Osteoblast (primary cell): ENCODE measurements around the gene PRKACA. TPM values are rescaled to one million over a fixed set of nuclear protein-coding genes. Genes with fewer than 3 reads are reported as not detected.

Source experiments
- DNase-seq: peaks from one replicate; pipeline ENCODE4 v3.0.0; 2011; ENCODE audit warnings: low spot score, mixed read lengths; ENCODE audit not compliant: insufficient read length; ENCODE audit errors: missing footprints
- H2AFZ ChIP-seq: 2 replicates; pipeline ENCODE4 v1.6.0; 2011; ENCODE audit warnings: mild to moderate bottlenecking, low read length
- H3K27ac ChIP-seq: 2 replicates; pipeline ENCODE4 v1.5.1; 2011; ENCODE audit warnings: mild to moderate bottlenecking, low read depth, low read length, moderate library complexity
- H3K27me3 ChIP-seq: 2 replicates; pipeline ENCODE4 v1.6.0; 2012; ENCODE audit warnings: mild to moderate bottlenecking, control low read depth, inconsistent platforms, low read length, moderate library complexity; ENCODE audit not compliant: insufficient read depth
- H3K36me3 ChIP-seq: 2 replicates; pipeline ENCODE4 v1.5.1; 2011; ENCODE audit warnings: mild to moderate bottlenecking, low read length, control low read depth, moderate library complexity; ENCODE audit not compliant: insufficient read depth
- H3K4me1 ChIP-seq: 2 replicates; pipeline ENCODE4 v1.5.1; 2011; ENCODE audit warnings: mild to moderate bottlenecking, low read length, control low read depth, moderate library complexity; ENCODE audit not compliant: insufficient read depth
- H3K4me2 ChIP-seq: 2 replicates; pipeline ENCODE4 v1.6.0; 2011; ENCODE audit warnings: mild to moderate bottlenecking, low read length; ENCODE audit not compliant: insufficient read depth
- H3K4me3 ChIP-seq: fragments of 200-600 bp; sonication (generic); 3 replicates; pipeline ENCODE4 v1.5.1; 2012; ENCODE audit warnings: mild to moderate bottlenecking, low read length, inconsistent platforms; ENCODE audit not compliant: insufficient read depth
- H3K79me2 ChIP-seq: 2 replicates; pipeline ENCODE4 v1.6.0; 2012; ENCODE audit warnings: mild to moderate bottlenecking, low read length, control low read depth, inconsistent platforms; ENCODE audit not compliant: insufficient read depth
- H3K9me3 ChIP-seq: 2 replicates; pipeline ENCODE4 v1.5.1; 2011; ENCODE audit warnings: low read depth, low read length, control low read depth
- H4K20me1 ChIP-seq: 2 replicates; pipeline ENCODE4 v1.6.0; 2012; ENCODE audit warnings: mild to moderate bottlenecking, low read length, control low read depth; ENCODE audit not compliant: insufficient read depth
- total RNA-seq: library from RNA; depleted of rRNA; stranded (reverse); fragments of >200 nt; gene quantifications from 2 replicates; pipeline ENCODE4 v1.2.3, GENCODE V29; 2012
- TF ChIP-seq, protein P1 (sequence below): IDR thresholded peaks from 2 replicates; pipeline ENCODE4 v1.5.1; 2011; ENCODE audit warnings: mild to moderate bottlenecking, low read depth, low read length, moderate library complexity; ENCODE audit errors: extremely low read depth

PRKACA gene
- total RNA-seq, 1 donor = 45.6 TPM

DNA sequence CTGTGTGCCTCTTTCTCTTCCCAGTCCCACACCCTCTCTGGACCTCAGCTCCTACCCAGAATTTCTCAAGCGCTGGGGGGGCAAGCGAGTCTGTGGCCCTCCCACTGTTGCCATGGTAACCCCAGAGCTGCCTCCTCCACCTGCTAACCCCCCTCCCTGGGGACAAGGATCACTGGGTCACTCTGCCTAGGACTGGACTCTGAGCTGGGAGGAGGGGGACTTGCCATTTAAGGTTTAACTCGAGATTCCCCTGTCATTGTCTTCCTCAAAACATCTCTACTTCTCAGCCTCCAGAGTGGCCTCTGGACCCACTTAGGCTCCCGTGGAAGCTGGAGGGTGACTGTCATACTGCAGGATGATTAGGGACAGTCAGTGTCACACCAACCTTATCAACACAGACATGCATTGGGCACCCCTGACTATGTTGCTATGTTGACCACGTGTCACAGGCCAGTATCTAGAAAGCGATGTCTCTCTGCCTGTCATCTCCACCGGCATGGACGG lies 57.9 kb downstream of the PRKACA start:
- Histone ChIP-seq H4K20me1 (no peaks in the 10 kb centered on the region), H3K9me3 (no peaks in the 10 kb centered on the region), H3K4me2 (no peak overlapping the region), H3K27ac (no peak overlapping the region), H3K79me2 (no peaks in the 10 kb centered on the region), H3K4me3 (no peak overlapping the region), H3K4me1 (no peaks in the 10 kb centered on the region), H3K36me3 (no peaks in the 10 kb centered on the region), H2AFZ (no peak overlapping the region), H3K27me3 (peaks cover 18% of the 10 kb centered on the region)
- DNase-seq = peak; percentile 64
- TF ChIP-seq, protein P1, sequence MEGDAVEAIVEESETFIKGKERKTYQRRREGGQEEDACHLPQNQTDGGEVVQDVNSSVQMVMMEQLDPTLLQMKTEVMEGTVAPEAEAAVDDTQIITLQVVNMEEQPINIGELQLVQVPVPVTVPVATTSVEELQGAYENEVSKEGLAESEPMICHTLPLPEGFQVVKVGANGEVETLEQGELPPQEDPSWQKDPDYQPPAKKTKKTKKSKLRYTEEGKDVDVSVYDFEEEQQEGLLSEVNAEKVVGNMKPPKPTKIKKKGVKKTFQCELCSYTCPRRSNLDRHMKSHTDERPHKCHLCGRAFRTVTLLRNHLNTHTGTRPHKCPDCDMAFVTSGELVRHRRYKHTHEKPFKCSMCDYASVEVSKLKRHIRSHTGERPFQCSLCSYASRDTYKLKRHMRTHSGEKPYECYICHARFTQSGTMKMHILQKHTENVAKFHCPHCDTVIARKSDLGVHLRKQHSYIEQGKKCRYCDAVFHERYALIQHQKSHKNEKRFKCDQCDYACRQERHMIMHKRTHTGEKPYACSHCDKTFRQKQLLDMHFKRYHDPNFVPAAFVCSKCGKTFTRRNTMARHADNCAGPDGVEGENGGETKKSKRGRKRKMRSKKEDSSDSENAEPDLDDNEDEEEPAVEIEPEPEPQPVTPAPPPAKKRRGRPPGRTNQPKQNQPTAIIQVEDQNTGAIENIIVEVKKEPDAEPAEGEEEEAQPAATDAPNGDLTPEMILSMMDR = no peak

- H3K4me3 ChIP-seq = no peak overlapping the region
- peaks cover 18% of the 10 kb centered on the region for H3K27me3 ChIP-seq
- no peaks in the 10 kb centered on the region for H3K4me1 ChIP-seq
- TF ChIP-seq, protein P1 = peak; percentile 63
- H3K9me3 ChIP-seq = no peaks in the 10 kb centered on the region
- H3K4me2 ChIP-seq = no peak overlapping the region
- no peaks in the 10 kb centered on the region for H3K79me2 ChIP-seq
- H3K36me3 ChIP-seq = no peaks in the 10 kb centered on the region
- no peak overlapping the region for H2AFZ ChIP-seq
- H4K20me1 ChIP-seq = no peaks in the 10 kb centered on the region
- DNase-seq = peak; percentile 85
- no peak overlapping the region for H3K27ac ChIP-seq
Measured at GRCh38 chr19:14059093-14059480, 58.5 kb downstream of the PRKACA start.

- Histone ChIP-seq H3K27me3 (peaks cover 18% of the 10 kb centered on the region), H3K4me1 (no peaks in the 10 kb centered on the region), H2AFZ (no peak overlapping the region), H3K4me3 (no peak overlapping the region), H3K36me3 (no peaks in the 10 kb centered on the region), H3K79me2 (no peaks in the 10 kb centered on the region), H3K9me3 (no peaks in the 10 kb centered on the region), H3K27ac (no peak overlapping the region), H4K20me1 (no peaks in the 10 kb centered on the region), H3K4me2 (peak overlapping the region; percentile 51)
- peak; percentile 58 for DNase-seq
- TF ChIP-seq, protein P1 = no peak
Measured at GRCh38 chr19:14058182-14059092, 59.1 kb downstream of the PRKACA start.

DNA sequence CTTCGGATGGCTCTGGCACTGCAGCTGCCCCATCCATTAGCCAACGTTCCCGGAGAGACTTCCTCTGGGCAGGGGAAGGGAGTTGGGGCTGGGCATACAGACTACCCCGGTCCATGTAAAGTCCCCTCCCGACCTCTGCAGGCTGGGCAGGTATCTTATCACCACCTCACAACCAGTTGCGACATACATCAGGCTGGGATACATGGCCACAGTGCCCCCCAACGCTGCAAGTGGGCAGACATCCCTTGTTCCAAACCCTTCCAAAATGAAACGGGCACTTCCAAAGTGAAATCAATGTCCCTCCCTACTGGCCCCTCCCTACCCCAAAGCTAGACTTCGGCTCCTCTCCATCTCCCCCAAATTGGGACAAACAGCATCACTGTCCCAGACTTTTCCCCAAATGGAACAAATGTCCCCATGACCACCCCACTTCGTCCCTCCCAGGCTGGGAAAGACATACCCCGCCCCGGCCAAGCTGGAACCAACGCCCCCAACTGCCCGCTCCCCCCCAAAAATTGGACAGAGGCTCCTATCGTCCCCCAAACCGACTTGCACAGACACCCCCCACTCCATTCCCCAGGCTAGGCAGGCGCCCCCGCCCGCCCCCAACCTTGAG lies 60.7 kb downstream of the PRKACA start:
- no peaks in the 10 kb centered on the region for H3K36me3 ChIP-seq
- H2AFZ ChIP-seq = no peak overlapping the region
- DNase-seq = peak; percentile 51
- H3K79me2 ChIP-seq = no peaks in the 10 kb centered on the region
- H4K20me1 ChIP-seq = no peaks in the 10 kb centered on the region
- TF ChIP-seq, protein P1 = no peak
- peaks cover 18% of the 10 kb centered on the region for H3K27me3 ChIP-seq
- H3K9me3 ChIP-seq = no peaks in the 10 kb centered on the region
- H3K4me1 ChIP-seq = no peaks in the 10 kb centered on the region
- H3K4me3 ChIP-seq = no peak overlapping the region
- H3K4me2 ChIP-seq = peak overlapping the region; percentile 43
- no peak overlapping the region for H3K27ac ChIP-seq
